IMR-90 (cell line): Measurements from ENCODE around the gene TRIM4. TPM values are rescaled to one million over a fixed set of nuclear protein-coding genes. Genes with fewer than 3 reads are reported as not detected.

Experiments
- ATAC-seq: fragments of 200-7000 bp; cut with Tn5 transposase; 2 replicates; pipeline ENCODE4 v1.9.1; 2020; ENCODE audit warnings: low read depth, mild to moderate bottlenecking, moderate library complexity
- BruUV-seq: library from RNA; stranded (reverse); fragments of 400-500 nt; replicated peaks from 2 replicates; lab custom pipeline; 2021; lab: Mats Ljungman, UMichigan
- CTCF ChIA-PET: fragments of 300-600 bp; formaldehyde crosslinking; extraction: SDS; loops from one replicate; lab custom pipeline; 2021; ENCODE audit warnings: antibody characterized with exemption; lab: Yijun Ruan, JAX
- POLR2A ChIA-PET: fragments of 300-600 bp; sonication (Branson Sonifier 250); formaldehyde crosslinking; loops from one replicate; lab custom pipeline; 2022; ENCODE audit warnings: antibody characterized with exemption; ENCODE audit not compliant: unreplicated experiment; lab: Charles Lee
- DNase-seq: peaks from one replicate; pipeline ENCODE4 v3.0.0; 2013
- H2AFZ ChIP-seq: replicated peaks from 2 replicates; pipeline ENCODE3; 2013; ENCODE audit warnings: low read length, mild to moderate bottlenecking; ENCODE audit not compliant: poor library complexity
- H2AK5ac ChIP-seq: 2 replicates; pipeline ENCODE4 v1.6.1; 2013; ENCODE audit warnings: low read depth, low read length, inconsistent platforms
- H2AK9ac ChIP-seq: replicated peaks from 2 replicates; pipeline ENCODE3; 2013; ENCODE audit warnings: mild to moderate bottlenecking, low read depth, low read length, moderate library complexity; ENCODE audit not compliant: poor library complexity
- H2BK120ac ChIP-seq: 2 replicates; pipeline ENCODE4 v1.6.1; 2013; ENCODE audit warnings: low read depth, low read length, inconsistent platforms
- H2BK15ac ChIP-seq: 3 replicates; pipeline ENCODE4 v1.6.1; 2013; ENCODE audit warnings: low read depth, low read length, inconsistent platforms
- H2BK20ac ChIP-seq: 2 replicates; pipeline ENCODE4 v1.6.1; 2013; ENCODE audit warnings: low read depth, mild to moderate bottlenecking, inconsistent platforms, low read length, moderate library complexity
- H2BK5ac ChIP-seq: 2 replicates; pipeline ENCODE4 v1.6.1; 2013; ENCODE audit warnings: mild to moderate bottlenecking, low read depth, low read length, inconsistent platforms; ENCODE audit not compliant: poor library complexity, severe bottlenecking
- H3K14ac ChIP-seq: replicated peaks from 2 replicates; pipeline ENCODE4 v1.6.1; 2013; ENCODE audit warnings: low read depth, low read length, inconsistent platforms
- H3K18ac ChIP-seq: 2 replicates; pipeline ENCODE4 v1.6.1; 2013; ENCODE audit warnings: low read depth, low read length, control low read depth
- H3K23ac ChIP-seq: 2 replicates; pipeline ENCODE4 v1.6.1; 2013; ENCODE audit warnings: low read depth, low read length, inconsistent platforms
- H3K27ac ChIP-seq: 2 replicates; pipeline ENCODE4 v1.5.1; 2013; ENCODE audit warnings: mild to moderate bottlenecking, control low read depth, low read length; ENCODE audit not compliant: insufficient read depth
- H3K27me3 ChIP-seq: 2 replicates; pipeline ENCODE4 v1.6.1; 2013; ENCODE audit warnings: low read length; ENCODE audit not compliant: control insufficient read depth, insufficient read depth
- H3K36me3 ChIP-seq: 2 replicates; pipeline ENCODE4 v1.6.1; 2013; ENCODE audit warnings: low read length, mixed read lengths; ENCODE audit not compliant: control insufficient read depth, insufficient read depth
- H3K4ac ChIP-seq: 2 replicates; pipeline ENCODE4 v1.6.1; 2013; ENCODE audit warnings: low read depth, low read length, inconsistent platforms
- H3K4me1 ChIP-seq: 2 replicates; pipeline ENCODE4 v1.6.1; 2013; ENCODE audit warnings: low read length, mixed read lengths; ENCODE audit not compliant: control insufficient read depth, insufficient read depth
- H3K4me2 ChIP-seq: 2 replicates; pipeline ENCODE4 v1.6.1; 2013; ENCODE audit warnings: low read depth, mild to moderate bottlenecking, control low read depth, low read length, moderate library complexity
- H3K4me3 ChIP-seq: 2 replicates; pipeline ENCODE4 v1.5.1; 2013; ENCODE audit warnings: low read depth, mild to moderate bottlenecking, control low read depth, low read length, moderate library complexity; ENCODE audit not compliant: insufficient read depth
- H3K56ac ChIP-seq: 2 replicates; pipeline ENCODE4 v1.6.1; 2013; ENCODE audit warnings: low read length, inconsistent platforms; ENCODE audit not compliant: insufficient read depth; ENCODE audit errors: extremely low read depth
- H3K79me1 ChIP-seq, 2 experiments: 2 replicates each; pipeline ENCODE4 v1.6.1; 2013; ENCODE audit warnings: low read length in 2 of 2, inconsistent platforms in 1 of 2, low read depth in 1 of 2
- H3K9ac ChIP-seq: 2 replicates; pipeline ENCODE4 v1.6.1; 2013; ENCODE audit warnings: low read depth, low read length, control low read depth
- H3K9me1 ChIP-seq: 2 replicates; pipeline ENCODE4 v1.6.1; 2013; ENCODE audit warnings: low read length, inconsistent platforms; ENCODE audit not compliant: insufficient read depth
- H3K9me3 ChIP-seq: 2 replicates; pipeline ENCODE4 v1.6.1; 2013; ENCODE audit warnings: low read length; ENCODE audit not compliant: control insufficient read depth, insufficient read depth
- H4K20me1 ChIP-seq: 2 replicates; pipeline ENCODE4 v1.6.1; 2013; ENCODE audit warnings: low read length, inconsistent platforms; ENCODE audit not compliant: insufficient read depth
- H4K5ac ChIP-seq: 2 replicates; pipeline ENCODE4 v1.6.1; 2013; ENCODE audit warnings: mild to moderate bottlenecking, low read depth, low read length, control low read depth
- H4K8ac ChIP-seq, 2 experiments: 2 replicates each; pipeline ENCODE4 v1.6.1; 2013; ENCODE audit warnings: low read depth in 2 of 2, low read length in 2 of 2, control low read depth in 1 of 2, inconsistent platforms in 1 of 2
- H4K91ac ChIP-seq: 2 replicates; pipeline ENCODE4 v1.6.1; 2013; ENCODE audit warnings: low read depth, low read length, inconsistent platforms; ENCODE audit not compliant: insufficient read depth
- BHLHE40 ChIP-seq: fragments of 150-350 bp; IDR thresholded peaks from 2 replicates; pipeline ENCODE4 v1.6.1; 2016; ENCODE audit warnings: mild to moderate bottlenecking, low read depth, low read length
- CHD1 ChIP-seq: IDR thresholded peaks from 2 replicates; pipeline ENCODE4 v1.6.1; 2012; ENCODE audit warnings: low read depth, low read length, improper control_type of control experiment
- ELK1 ChIP-seq: fragments of 150-350 bp; IDR thresholded peaks from 2 replicates; pipeline ENCODE4 v1.6.1; 2016; ENCODE audit warnings: low read depth, mild to moderate bottlenecking, low read length, moderate library complexity, borderline replicate concordance
- FOS ChIP-seq: fragments of 150-350 bp; IDR thresholded peaks from 2 replicates; pipeline ENCODE4 v1.6.1; 2016; ENCODE audit warnings: low read depth, low read length
- MAFK ChIP-seq: IDR thresholded peaks from 2 replicates; pipeline ENCODE4 v1.6.1; 2012; ENCODE audit warnings: low read depth, low read length, improper control_type of control experiment
- NFE2L2 ChIP-seq: fragments of 150-350 bp; IDR thresholded peaks from 2 replicates; pipeline ENCODE4 v1.6.1; 2016; ENCODE audit warnings: low read depth, mild to moderate bottlenecking, low read length
- USF2 ChIP-seq: fragments of 150-350 bp; IDR thresholded peaks from 2 replicates; pipeline ENCODE4 v1.6.1; 2017; ENCODE audit warnings: mild to moderate bottlenecking, antibody characterized with exemption, low read length, low read depth
- WGBS, 2 experiments: methylation state at CpG; one replicate each; pipeline versions ENCODE4 v1.1.5 to v1.1.7; 2013; ENCODE audit warnings: missing lambda C conversion rate in 2 of 2; ENCODE audit not compliant: insufficient read length in 1 of 2; ENCODE audit errors: extremely low coverage in 2 of 2; 5-methylcytosine and 5-hydroxymethylcytosine counted together
- dilution Hi-C: fragments of 300-500 bp; cut with HindIII; formaldehyde crosslinking; loops from one replicate; pipeline ENCODE4 v1.14.3; 2018; ENCODE audit warnings: low sequenced_read_pairs; ENCODE audit not compliant: unreplicated experiment
- in situ Hi-C: fragments of 300-500 bp; cut with MboI; formaldehyde crosslinking; loops from 3 replicates; pipeline ENCODE4 v1.14.3; 2019; ENCODE audit warnings: low sequenced_read_pairs, inconsistent platforms, mixed read lengths
- intact Hi-C: fragments of 100-400 bp; cut with micrococcal nuclease; formaldehyde crosslinking; loops from 2 replicates; pipeline ENCODE4 v1.10.0; 2022
- polyA plus RNA-seq, 3 experiments: library from polyadenylated mRNA; depleted of rRNA; stranded (reverse); fragments of >200 nt; gene quantifications; 2 replicates each; pipeline ENCODE4 v1.2.3, GENCODE V29; 2012; ENCODE audit warnings: low replicate concordance in 1 of 3
- total RNA-seq: library from RNA; depleted of rRNA; stranded (reverse); fragments of >200 nt; gene quantifications from 2 replicates; pipeline ENCODE4 v1.2.3, GENCODE V29; 2012

TRIM4 gene
- total and polyA plus RNA-seq, 2 of the 4 experiments (the other 2 are of a cell fraction) = 10.6 to 13.4 TPM

GRCh38 chr7:99910976-99911375 lies 8.4 kb downstream of the TRIM4 start:
- no peak overlapping the region for H3K23ac ChIP-seq
- H2AK9ac ChIP-seq = no peak overlapping the region
- no peaks in the 10 kb centered on the region for H3K27me3 ChIP-seq
- H3K4ac ChIP-seq = no peak overlapping the region
- no peak overlapping the region for H3K9ac ChIP-seq
- no peaks in the 10 kb centered on the region for H3K9me1 ChIP-seq
- H2AK5ac ChIP-seq = no peak overlapping the region
- dilution Hi-C loops (no loop called here), intact Hi-C loops (loop anchor here (5.0 kb wide), 1 partner anchor 221 kb away; no protein-coding TSS in a partner anchor), in situ Hi-C loops (loop anchor here (5.0 to 10.0 kb wide), 2 partner anchors 81 to 144 kb away; no protein-coding TSS in a partner anchor)
- no peak overlapping the region for H2AFZ ChIP-seq
- no peak overlapping the region for H4K8ac ChIP-seq
- H4K5ac ChIP-seq = no peak overlapping the region
- no peak overlapping the region for H3K56ac ChIP-seq
- H3K18ac ChIP-seq = no peak overlapping the region
- no peak overlapping the region for H4K91ac ChIP-seq
- no peak overlapping the region for H3K4me3 ChIP-seq
- ChIA-PET CTCF (interaction anchor here (1.6 kb wide), 1 partner anchor 79 kb away, joined by 3 read pairs; no protein-coding TSS in a partner anchor), POLR2A (no interaction called here)
- H3K79me1 ChIP-seq = peaks cover 22 to 51% of the 10 kb centered on the region in 2 experiments
- no CpG with 5 or more reads among the region's 2 CpGs for WGBS, 2 experiments
- peaks cover 39% of the 10 kb centered on the region for H4K20me1 ChIP-seq
- H2BK5ac ChIP-seq = no peak overlapping the region
- peaks cover 29% of the 10 kb centered on the region for H3K36me3 ChIP-seq
- H3K9me3 ChIP-seq = no peaks in the 10 kb centered on the region
- no peak overlapping the region for H2BK120ac ChIP-seq
- H3K4me1 ChIP-seq = peaks cover 2% of the 10 kb centered on the region; the same call in 1 of the 2 replicates
- BruUV-seq = no TSS peak
- H2BK15ac ChIP-seq = no peak overlapping the region
- H2BK20ac ChIP-seq = no peak overlapping the region
- no peak for ATAC-seq
- DNase-seq = no peak
- no peak overlapping the region for H3K4me2 ChIP-seq
- TF ChIP-seq BHLHE40 (no peak), NFE2L2 (no peak), FOS (no peak), ELK1 (no peak), MAFK (no peak), USF2 (no peak), CHD1 (no peak)
- H3K27ac ChIP-seq = no peak overlapping the region
- H3K14ac ChIP-seq = no peak overlapping the region
